ENCODE results near the gene UFSP2. TPM values are rescaled to one million over a fixed set of nuclear protein-coding genes. Genes with fewer than 3 reads are reported as not detected.
"Not testable (repeated sequence)": the region's sequence is repeated elsewhere in the genome, so short reads cannot be mapped to it uniquely, and the experiment has no call there.

UFSP2 gene
- total RNA-seq, 1 donor from 2014 or later, result 39.6 TPM

GRCh38 chr4:185384061-185384460 is 41.7 kb downstream of the UFSP2 start:
- DNase-seq (ENCODE audit: low read depth), result no peak

- no peak for DNase-seq (ENCODE audit: low read depth)
Observed at GRCh38 chr4:185383451-185383850, 42.3 kb downstream of the UFSP2 start.

GRCh38 chr4:185382754-185383153 is 43.0 kb downstream of the UFSP2 start:
- no peak for DNase-seq (ENCODE audit: low read depth)

- peak; percentile 43 for DNase-seq (ENCODE audit: low read depth)
Observed at GRCh38 chr4:185381288-185382196, 44.2 kb downstream of the UFSP2 start.

- no peak for DNase-seq (ENCODE audit: low read depth)
Observed at GRCh38 chr4:185380320-185380719, 45.4 kb downstream of the UFSP2 start.

GRCh38 chr4:185379326-185380295 is 46.2 kb downstream of the UFSP2 start:
- DNase-seq (ENCODE audit: low read depth), result no peak

- DNase-seq (ENCODE audit: low read depth), result no peak
Observed at GRCh38 chr4:185378264-185378663, 47.5 kb downstream of the UFSP2 start.

GRCh38 chr4:185374573-185374972 is 51.2 kb downstream of the UFSP2 start:
- DNase-seq (ENCODE audit: low read depth), result no peak

GRCh38 chr4:185374027-185374426 is 51.7 kb downstream of the UFSP2 start:
- no peak for DNase-seq (ENCODE audit: low read depth)

- DNase-seq (ENCODE audit: low read depth), result no peak
Observed at GRCh38 chr4:185371702-185372101, 54.1 kb downstream of the UFSP2 start.

GRCh38 chr4:185370268-185370949 is 55.4 kb downstream of the UFSP2 start:
- no peak for DNase-seq (ENCODE audit: low read depth)

- DNase-seq (ENCODE audit: low read depth), result no peak
Observed at GRCh38 chr4:185369731-185370130, 56.0 kb downstream of the UFSP2 start.

GRCh38 chr4:185364886-185365285 is 60.9 kb downstream of the UFSP2 start:
- no peak for DNase-seq (ENCODE audit: low read depth)

GRCh38 chr4:185363251-185363650 is 62.5 kb downstream of the UFSP2 start:
- no peak for DNase-seq (ENCODE audit: low read depth)

GRCh38 chr4:185362570-185362969 is 63.2 kb downstream of the UFSP2 start:
- not testable (repeated sequence) for DNase-seq (ENCODE audit: low read depth)

- DNase-seq (ENCODE audit: low read depth), result no peak
Observed at GRCh38 chr4:185361872-185362271, 63.9 kb downstream of the UFSP2 start.

- no peak for DNase-seq (ENCODE audit: low read depth)
Observed at GRCh38 chr4:185359767-185360446, 65.9 kb downstream of the UFSP2 start.

GRCh38 chr4:185358959-185359358 is 66.8 kb downstream of the UFSP2 start:
- DNase-seq (ENCODE audit: low read depth), result no peak

- no peak for DNase-seq (ENCODE audit: low read depth)
Observed at GRCh38 chr4:185358514-185358913, 67.2 kb downstream of the UFSP2 start.

GRCh38 chr4:185357733-185358440 is 67.9 kb downstream of the UFSP2 start:
- no peak for DNase-seq (ENCODE audit: low read depth)

- DNase-seq (ENCODE audit: low read depth), result no peak
Observed at GRCh38 chr4:185357211-185357610, 68.6 kb downstream of the UFSP2 start.

All from renal cortical epithelial cell (primary cell).